Right lobe of liver (tissue), 6 donors: ENCODE data around the gene C1orf198. TPM values are rescaled to one million over a fixed set of nuclear protein-coding genes. Genes with fewer than 3 reads are reported as not detected.

Source experiments
- ATAC-seq, 4 donors: fragments of 200-7000 bp; cut with Tn5 transposase; one replicate each; pipeline ENCODE4 v1.9.1; 2020; ENCODE audit warnings: mild to moderate bottlenecking in 4 of 4, moderate library complexity in 4 of 4
- DNase-seq, 3 donors: peaks; one replicate each; pipeline ENCODE4 v3.0.0-alpha.2; 2020
- H3K27ac ChIP-seq, 3 donors: fragments of 200-600 bp; one replicate each; pipeline ENCODE4 v1.8.0; 2022
- H3K27me3 ChIP-seq, 2 donors: fragments of 200-600 bp; one replicate each; pipeline ENCODE4 v1.8.0; 2022
- H3K36me3 ChIP-seq, 4 donors: fragments of 200-600 bp; sonication (generic) in 1 of 4; one replicate each; pipeline versions ENCODE4 v1.5.1 to v1.8.0; 2017 to 2022; ENCODE audit warnings: control low read depth in 1 of 4
- H3K4me1 ChIP-seq, 4 donors: fragments of 200-600 bp; sonication (generic) in 1 of 4; one replicate each; pipeline versions ENCODE4 v1.5.1 to v1.8.0; 2017 to 2022; ENCODE audit warnings: control low read depth in 1 of 4
- H3K4me3 ChIP-seq, 3 donors: fragments of 200-600 bp; one replicate each; pipeline ENCODE4 v1.8.0; 2022
- H3K9me3 ChIP-seq, 4 donors: fragments of 200-600 bp; sonication (generic) in 1 of 4; one replicate each; pipeline versions ENCODE4 v1.5.1 to v1.8.0; 2017 to 2022; ENCODE audit warnings: control low read depth in 1 of 4
- CTCF ChIP-seq, 4 donors: fragments of 200-600 bp in 3 of 4; fragments of 450-650 bp in 1 of 4; IDR thresholded peaks; one replicate each; pipeline versions ENCODE4 v1.5.1 to v1.8.0; 2016 to 2022; ENCODE audit warnings: antibody characterized with exemption in 4 of 4, mild to moderate bottlenecking in 2 of 4
- POLR2A ChIP-seq: fragments of 450-650 bp; IDR thresholded peaks from one replicate; pipeline ENCODE4 v1.6.1; 2017; ENCODE audit warnings: antibody characterized with exemption, mild to moderate bottlenecking
- WGBS: methylation state at CpG from one replicate; pipeline ENCODE4 v1.1.6; 2018; ENCODE audit warnings: low coverage, low lambda C conversion rate; ENCODE audit not compliant: insufficient coverage; ENCODE audit errors: missing lambda C conversion rate; 5-methylcytosine and 5-hydroxymethylcytosine counted together
- intact Hi-C, 2 donors: fragments of 100-400 bp; cut with DNase I; formaldehyde crosslinking; loops; one replicate each; pipeline versions ENCODE4 v1.11.2 to v1.14.1; 2022
- total RNA-seq, 6 experiments: library from RNA; depleted of rRNA in 2 of 6; stranded (reverse); fragments of >200 nt in 2 of 6; fragmentation: NEBNext Ultra II Directional in 3 of 6; extraction: Animal tissue kit (Norgen Biotek cat#: 25700) in 3 of 6; gene quantifications; one replicate each; pipeline versions ENCODE4 v1.1.0 to v1.2.4, GENCODE V29; 2016 to 2023
- donor health status: DM: no; HTN: yes; CAD: no.
- donor health status: DM: no; HTN: no; CAD: no.
- donor health status: DM: no; HTN: no; CAD: no.
- donor health status: DM: no; HTN: yes; CAD: no.
- donor health status: DM: no; HTN: yes; CAD: no.

C1orf198 gene
- total RNA-seq, 6 experiments from 2014 or later: 4.2 to 33.7 (median 17.2) TPM

GRCh38 chr1:230796626-230797025, 71.7 kb downstream of the C1orf198 start:
- intact Hi-C loops: no loop called here
- H3K36me3 ChIP-seq: no peaks in the 10 kb centered on the region
- TF ChIP-seq POLR2A: no peak
- no peak for TF ChIP-seq CTCF (IDR thresholded peaks at IDR 0.05)
- DNase-seq: no peak
- no peak overlapping the region for H3K27ac ChIP-seq
- ATAC-seq: no peak
- H3K4me1 ChIP-seq: no peaks in the 10 kb centered on the region
- WGBS: 50% methylated on average over 2 of the region's 2 CpGs
- no peaks in the 10 kb centered on the region for H3K27me3 ChIP-seq
- H3K4me3 ChIP-seq: no peak overlapping the region
- H3K9me3 ChIP-seq: no peaks in the 10 kb centered on the region

GRCh38 chr1:230794871-230795605, 73.3 kb downstream of the C1orf198 start:
- H3K27ac ChIP-seq: no peak overlapping the region
- ATAC-seq: no peak
- intact Hi-C loops: no loop called here

GRCh38 chr1:230794431-230794830, 73.9 kb downstream of the C1orf198 start:
- no peak overlapping the region for H3K4me3 ChIP-seq
- H3K4me1 ChIP-seq: no peaks in the 10 kb centered on the region
- no peaks in the 10 kb centered on the region for H3K27me3 ChIP-seq
- ATAC-seq (no peak), DNase-seq (no peak)
- H3K27ac ChIP-seq: no peak overlapping the region
- TF ChIP-seq CTCF (IDR thresholded peaks at IDR 0.05) (no peak), POLR2A (no peak)
- H3K9me3 ChIP-seq: no peaks in the 10 kb centered on the region
- intact Hi-C loops: no loop called here
- H3K36me3 ChIP-seq: no peaks in the 10 kb centered on the region
- 71% methylated on average over 3 of the region's 5 CpGs for WGBS

More at GRCh38 chr1:230794871-230795605, 73.3 kb downstream of the C1orf198 start:
- DNase-seq: no peak
- Histone ChIP-seq H3K27me3 (no peaks in the 10 kb centered on the region), H3K4me1 (no peaks in the 10 kb centered on the region), H3K4me3 (no peak overlapping the region), H3K9me3 (no peaks in the 10 kb centered on the region), H3K36me3 (no peaks in the 10 kb centered on the region)
- TF ChIP-seq CTCF (IDR thresholded peaks at IDR 0.05): no peak
- TF ChIP-seq POLR2A: no peak
- 80% methylated on average over 10 of the region's 19 CpGs for WGBS

- WGBS: 81% methylated on average over 8 of the region's 9 CpGs
- DNase-seq (no peak), ATAC-seq (no peak)
- intact Hi-C loops: no loop called here
- no peaks in the 10 kb centered on the region for H3K9me3 ChIP-seq
- TF ChIP-seq CTCF (IDR thresholded peaks at IDR 0.05) (no peak), POLR2A (no peak)
- H3K27me3 ChIP-seq: no peaks in the 10 kb centered on the region
- no peaks in the 10 kb centered on the region for H3K36me3 ChIP-seq
- no peak overlapping the region for H3K27ac ChIP-seq
- H3K4me1 ChIP-seq: no peaks in the 10 kb centered on the region
- H3K4me3 ChIP-seq: no peak overlapping the region
Observed at GRCh38 chr1:230793463-230793745, 74.9 kb downstream of the C1orf198 start.
